H1 (cell line): Measurements from ENCODE around the gene PRDM2. TPM values are rescaled to one million over a fixed set of nuclear protein-coding genes. Genes with fewer than 3 reads are reported as not detected.

ENCODE experiments used
- CTCF ChIA-PET: fragments of 300-600 bp; sonication (Branson Sonifier 250); formaldehyde crosslinking; loops from one replicate; lab custom pipeline; 2021; ENCODE audit not compliant: partially characterized antibody; lab: Charles Lee
- POLR2A ChIA-PET: fragments of 300-600 bp; sonication (Branson Sonifier 250); formaldehyde crosslinking; loops from one replicate; lab custom pipeline; 2021; ENCODE audit warnings: inconsistent platforms; ENCODE audit not compliant: partially characterized antibody; lab: Charles Lee
- DNase-seq, 2 experiments: peaks; one replicate each; pipeline versions ENCODE4 v3.0.0 to v3.0.0-alpha.2; 2010 to 2022; ENCODE audit warnings: low spot score in 2 of 2, low read depth in 1 of 2, mixed read lengths in 1 of 2
- FAIRE-seq: peaks from 2 replicates; lab custom pipeline; 2011; peaks lifted over from hg19 to GRCh38; lab: Jason Lieb, UNC
- H2AFZ ChIP-seq: 2 replicates; pipeline ENCODE4 v1.8.1; 2012; ENCODE audit warnings: low read length, inconsistent platforms
- H2AK5ac ChIP-seq: 2 replicates; pipeline ENCODE4 v1.6.1; 2013; ENCODE audit warnings: low read depth, low read length
- H2BK120ac ChIP-seq: replicated peaks from 2 replicates; pipeline ENCODE3; 2013; ENCODE audit warnings: low read depth, low read length, inconsistent platforms
- H2BK12ac ChIP-seq: 2 replicates; pipeline ENCODE4 v1.6.1; 2013; ENCODE audit warnings: low read depth, low read length
- H2BK15ac ChIP-seq: 2 replicates; pipeline ENCODE4 v1.6.1; 2013; ENCODE audit warnings: low read length
- H2BK20ac ChIP-seq: 2 replicates; pipeline ENCODE4 v1.6.1; 2013; ENCODE audit warnings: low read length
- H2BK5ac ChIP-seq: 2 replicates; pipeline ENCODE4 v1.6.1; 2013; ENCODE audit warnings: low read depth, low read length
- H3K14ac ChIP-seq: 2 replicates; pipeline ENCODE4 v1.6.1; 2013; ENCODE audit warnings: inconsistent platforms; ENCODE audit not compliant: insufficient read length
- H3K18ac ChIP-seq: 2 replicates; pipeline ENCODE4 v1.6.1; 2013; ENCODE audit warnings: low read length; ENCODE audit errors: extremely low read depth
- H3K23ac ChIP-seq: 2 replicates; pipeline ENCODE4 v1.6.1; 2013; ENCODE audit warnings: inconsistent platforms; ENCODE audit not compliant: insufficient read length
- H3K23me2 ChIP-seq: 2 replicates; pipeline ENCODE4 v1.6.1; 2013; ENCODE audit warnings: low read depth, low read length
- H3K27ac ChIP-seq: 2 replicates; pipeline ENCODE4 v1.6.1; 2011; ENCODE audit warnings: low read depth, low read length, inconsistent platforms
- H3K27me3 ChIP-seq, 4 experiments: replicated peaks in 1 of 4; 1 replicate in 1 of 4; 2 replicates in 3 of 4; pipeline versions ENCODE4 v1.6.1 to v1.8.1; 2011 to 2013; ENCODE audit warnings: low read length in 3 of 4, mild to moderate bottlenecking in 3 of 4, inconsistent platforms in 2 of 4, mixed read lengths in 2 of 4, moderate library complexity in 1 of 4; ENCODE audit not compliant: control insufficient read depth in 3 of 4, insufficient read depth in 3 of 4; ENCODE audit errors: extremely low read depth in 1 of 4
- H3K36me3 ChIP-seq, 4 experiments: 2 replicates each; pipeline versions ENCODE4 v1.6.1 to v1.8.1; 2011 to 2013; ENCODE audit warnings: mild to moderate bottlenecking in 4 of 4, low read length in 3 of 4, moderate library complexity in 2 of 4, control low read depth in 1 of 4, inconsistent platforms in 1 of 4; ENCODE audit not compliant: insufficient read depth in 4 of 4, control insufficient read depth in 2 of 4
- H3K4ac ChIP-seq: replicated peaks from 2 replicates; pipeline ENCODE3; 2013; ENCODE audit warnings: low read length, low read depth, mixed read lengths, inconsistent platforms; ENCODE audit not compliant: insufficient read length
- H3K4me1 ChIP-seq, 4 experiments: replicated peaks in 1 of 4; 1 replicate in 1 of 4; 2 replicates in 3 of 4; pipeline versions ENCODE4 v1.6.1 to v1.8.1; 2011 to 2013; ENCODE audit warnings: low read length in 3 of 4, inconsistent platforms in 2 of 4, mixed read lengths in 1 of 4; ENCODE audit not compliant: insufficient read depth in 4 of 4, control insufficient read depth in 3 of 4
- H3K4me2 ChIP-seq, 2 experiments: 2 replicates each; pipeline versions ENCODE4 v1.6.1 to v1.8.1; 2011 to 2013; ENCODE audit warnings: low read depth in 2 of 2, low read length in 2 of 2, control low read depth in 1 of 2, inconsistent platforms in 1 of 2, mild to moderate bottlenecking in 1 of 2; ENCODE audit not compliant: insufficient read depth in 1 of 2
- H3K4me3 ChIP-seq, 4 experiments: fragments of 200-600, 300-600 bp in 1 of 4; sonication (generic), shearing (Covaris generic), sonication (Bioruptor Twin) in 1 of 4; 2 replicates each; pipeline versions ENCODE4 v1.5.1 to v1.8.1; 2011 to 2016; ENCODE audit warnings: low read length in 4 of 4, low read depth in 3 of 4, control low read depth in 2 of 4, inconsistent platforms in 2 of 4, mild to moderate bottlenecking in 2 of 4, mixed read lengths in 1 of 4, moderate library complexity in 1 of 4; ENCODE audit not compliant: insufficient read depth in 2 of 4; ENCODE audit errors: extremely low read depth in 1 of 4
- H3K56ac ChIP-seq: replicated peaks from 2 replicates; pipeline ENCODE3; 2013; ENCODE audit warnings: low read depth, mild to moderate bottlenecking, mixed read lengths, low read length, inconsistent platforms; ENCODE audit not compliant: insufficient read length
- H3K79me1 ChIP-seq: 2 replicates; pipeline ENCODE4 v1.6.1; 2013; ENCODE audit warnings: low read depth, low read length, control low read depth
- H3K79me2 ChIP-seq, 2 experiments: 2 replicates each; pipeline versions ENCODE4 v1.6.1 to v1.8.1; 2012 to 2013; ENCODE audit warnings: low read length in 2 of 2, mild to moderate bottlenecking in 2 of 2, inconsistent platforms in 1 of 2; ENCODE audit not compliant: insufficient read depth in 2 of 2, control insufficient read depth in 1 of 2
- H3K9ac ChIP-seq, 4 experiments: replicated peaks in 1 of 4; 1 replicate in 1 of 4; 2 replicates in 3 of 4; pipeline versions ENCODE4 v1.6.1 to v1.8.1; 2011 to 2013; ENCODE audit warnings: low read depth in 3 of 4, low read length in 3 of 4, control low read depth in 2 of 4, mild to moderate bottlenecking in 2 of 4, moderate library complexity in 2 of 4, inconsistent platforms in 1 of 4; ENCODE audit errors: extremely low read depth in 1 of 4
- H3K9me3 ChIP-seq, 2 experiments: 2 replicates each; pipeline versions ENCODE4 v1.6.1 to v1.8.1; 2012 to 2013; ENCODE audit warnings: mild to moderate bottlenecking in 2 of 2, moderate library complexity in 2 of 2, control low read depth in 1 of 2, inconsistent platforms in 1 of 2, low read depth in 1 of 2, low read length in 1 of 2, mixed read lengths in 1 of 2; ENCODE audit not compliant: insufficient read depth in 2 of 2
- H4K20me1 ChIP-seq, 2 experiments: replicated peaks in 1 of 2; 2 replicates each; pipeline versions ENCODE3 to v1.8.1; 2011 to 2013; ENCODE audit warnings: inconsistent platforms in 2 of 2, low read length in 2 of 2, mild to moderate bottlenecking in 1 of 2; ENCODE audit not compliant: insufficient read depth in 2 of 2, control insufficient read depth in 1 of 2
- H4K5ac ChIP-seq: 2 replicates; pipeline ENCODE4 v1.6.1; 2013; ENCODE audit warnings: low read length, low read depth, mixed read lengths, inconsistent platforms; ENCODE audit not compliant: insufficient read length
- H4K8ac ChIP-seq: 2 replicates; pipeline ENCODE4 v1.8.0; 2013; ENCODE audit warnings: mild to moderate bottlenecking, moderate library complexity, low read length, inconsistent platforms; ENCODE audit not compliant: insufficient read depth; ENCODE audit errors: extremely low read depth
- H4K91ac ChIP-seq: replicated peaks from 2 replicates; pipeline ENCODE3; 2013; ENCODE audit warnings: low read length, mixed read lengths, inconsistent platforms; ENCODE audit not compliant: insufficient read length
- CBX5 ChIP-seq: fragments of 300-800, 300-1000 bp; sonication (generic); IDR thresholded peaks from 2 replicates; pipeline ENCODE4 v1.7.1; 2016; ENCODE audit warnings: antibody characterized with exemption, low read length, low read depth
- CHD2 ChIP-seq: IDR thresholded peaks from 2 replicates; pipeline ENCODE4 v1.6.1; 2012; ENCODE audit warnings: low read length, improper control_type of control experiment
- HDAC2 ChIP-seq, 2 experiments: fragments of 300-600 bp in 1 of 2; sonication (generic) in 1 of 2; IDR thresholded peaks; 2 replicates each; pipeline ENCODE4 v1.6.1; 2011 to 2012; ENCODE audit warnings: low read depth in 2 of 2, low read length in 2 of 2, mild to moderate bottlenecking in 2 of 2, moderate library complexity in 2 of 2, borderline replicate concordance in 1 of 2, inconsistent platforms in 1 of 2
- NANOG ChIP-seq: IDR thresholded peaks from 2 replicates; pipeline ENCODE4 v1.6.1; 2011; ENCODE audit warnings: low read length, low read depth, mild to moderate bottlenecking, inconsistent platforms; ENCODE audit not compliant: insufficient read depth, poor library complexity, severe bottlenecking
- SP2 ChIP-seq: IDR thresholded peaks from 2 replicates; pipeline ENCODE4 v1.6.1; 2012; ENCODE audit warnings: mild to moderate bottlenecking, low read length, inconsistent platforms
- TAF7 ChIP-seq: optimal IDR thresholded peaks from 2 replicates; pipeline ENCODE3; 2011; ENCODE audit warnings: low read depth, mild to moderate bottlenecking, inconsistent platforms, low read length, moderate library complexity, borderline replicate concordance
- WGBS, 2 experiments: shearing (Covaris generic) in 1 of 2; methylation state at CpG; one replicate each; pipeline versions ENCODE4 v1.1.6 to v1.1.7; 2013 to 2015; ENCODE audit warnings: low lambda C conversion rate in 2 of 2, mixed read lengths in 2 of 2, inconsistent platforms in 1 of 2, low coverage in 1 of 2, missing lambda C conversion rate in 1 of 2; ENCODE audit not compliant: insufficient replicate concordance in 2 of 2, insufficient coverage in 1 of 2, insufficient read length in 1 of 2; ENCODE audit errors: extremely low coverage in 1 of 2, missing lambda C conversion rate in 1 of 2; 5-methylcytosine and 5-hydroxymethylcytosine counted together
- polyA plus RNA-seq, 7 experiments: library from polyadenylated mRNA; depleted of rRNA in 3 of 7; stranded (reverse) in 5 of 7; unstranded in 2 of 7; fragments of >200 nt in 5 of 7; fragments of 200-250 nt in 2 of 7; gene quantifications; 1 replicate in 5 of 7; 2 replicates in 1 of 7; 4 replicates in 1 of 7; pipeline versions ENCODE4 v1.2.1 to v1.2.3, GENCODE V29; 2011 to 2013; ENCODE audit warnings: missing spikeins in 2 of 7, mixed read lengths in 2 of 7
- total RNA-seq: library from RNA; stranded (reverse); fragmentation: NEBNext Ultra II Directional; extraction: Animal tissue kit (Norgen Biotek cat#: 25700); gene quantifications from 2 replicates; pipeline ENCODE4 v1.2.1, GENCODE V29; 2021
- TF ChIP-seq, protein P1 (sequence below): IDR thresholded peaks from 2 replicates; pipeline ENCODE4 v1.6.1; 2012; ENCODE audit warnings: inconsistent platforms

PRDM2 gene
- total and polyA plus RNA-seq, 2 of the 8 experiments (the other 6 are each of a cell fraction or from before 2014, with no cell fraction given) = 5.8 to 21.2 TPM

DNA sequence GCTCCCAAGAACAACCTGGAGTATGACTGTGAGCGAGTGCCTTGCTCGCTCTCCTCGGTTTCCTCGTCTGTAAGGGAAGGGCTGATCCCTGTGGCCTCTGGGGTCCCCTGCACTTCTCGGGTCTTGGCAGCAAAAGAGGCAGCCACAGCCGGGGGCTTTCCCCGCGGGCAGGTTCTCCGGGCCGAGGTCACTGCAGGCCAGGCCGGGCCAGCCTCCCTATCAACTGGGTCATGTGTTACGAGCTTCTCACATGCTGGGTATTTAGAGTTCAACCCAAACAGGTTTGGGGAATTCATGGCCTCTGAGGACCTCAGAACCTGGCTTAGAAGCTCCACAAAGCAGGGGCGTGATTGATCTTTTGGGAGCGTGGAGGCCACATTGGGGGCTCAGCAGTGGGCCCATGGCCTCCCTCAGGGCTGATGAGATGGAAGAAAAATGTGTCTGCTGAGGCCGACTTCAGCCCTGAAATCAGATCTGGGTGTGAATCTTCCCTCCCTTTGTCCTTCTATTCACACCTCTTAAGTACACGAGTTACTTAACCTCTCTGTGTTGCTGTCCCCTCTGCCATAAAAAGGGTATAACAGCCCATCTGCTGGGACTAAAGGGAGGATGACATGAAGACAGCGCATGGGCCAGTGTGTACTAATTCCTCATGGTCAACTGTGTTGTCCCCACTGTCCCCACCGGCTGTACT is 103.7 kb downstream of the PRDM2 start:
- Histone ChIP-seq H3K23ac (no peak overlapping the region), H2AFZ (no peak overlapping the region), H3K27me3 (no peaks in the 10 kb centered on the region; a peak in 1 of 7 replicates), H3K79me2 (no peaks in the 10 kb centered on the region), H2BK12ac (no peak overlapping the region), H3K56ac (no peak overlapping the region), H3K4ac (no peak overlapping the region), H4K5ac (no peak overlapping the region), H2AK5ac (no peak overlapping the region), H3K9ac (no peak overlapping the region), H3K23me2 (no peaks in the 10 kb centered on the region; the same call in 1 of the 2 replicates), H2BK120ac (no peak overlapping the region), H3K27ac (no peak overlapping the region), H3K4me1 (peaks cover 0 to 2% (median 0%) of the 10 kb centered on the region in 4 experiments; a peak in 1 of 7 replicates), H3K4me2 (no peak overlapping the region), H3K18ac (no peak overlapping the region), H2BK15ac (no peak overlapping the region), H3K14ac (no peak overlapping the region), H3K36me3 (no peaks in the 10 kb centered on the region), H2BK20ac (no peak overlapping the region), H3K9me3 (no peaks in the 10 kb centered on the region), H4K8ac (no peak overlapping the region), H3K79me1 (no peaks in the 10 kb centered on the region), H3K4me3 (no peak overlapping the region), H2BK5ac (no peak overlapping the region), H4K91ac (no peak overlapping the region), H4K20me1 (peaks cover 0 to 3% of the 10 kb centered on the region in 2 experiments)
- DNase-seq = no peak
- CTCF ChIA-PET = interaction anchor here (0.7 to 5.1 kb wide), 4 partner anchors 11 to 139 kb away, joined by 3 to 28 read pairs (median 8); no protein-coding TSS in a partner anchor
- FAIRE-seq = no peak
- WGBS, 2 experiments = 94% methylated on average over 18 of the region's 18 CpGs; no CpG with 5 or more reads in 1 of the 2 experiments
- TF ChIP-seq TAF7 = no peak
- TF ChIP-seq CBX5 = no peak
- TF ChIP-seq SP2 = no peak
- TF ChIP-seq HDAC2 (IDR thresholded peaks at IDR 0.05; ENCODE audit: borderline replicate concordance in 1 of 2, low read depth in 2 of 2, low read length in 2 of 2) = no peak
- no peak for TF ChIP-seq CHD2
- TF ChIP-seq, protein P1, sequence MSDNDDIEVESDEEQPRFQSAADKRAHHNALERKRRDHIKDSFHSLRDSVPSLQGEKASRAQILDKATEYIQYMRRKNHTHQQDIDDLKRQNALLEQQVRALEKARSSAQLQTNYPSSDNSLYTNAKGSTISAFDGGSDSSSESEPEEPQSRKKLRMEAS = no peak
- TF ChIP-seq NANOG = no peak
- POLR2A ChIA-PET = no interaction called here
